Measurements from ENCODE around the gene ZNF438. TPM values are rescaled to one million over a fixed set of nuclear protein-coding genes. Genes with fewer than 3 reads are reported as not detected.
A peak's percentile ranks its signal among the peaks of the same experiment; 100 is the strongest.

Gene ZNF438
- total and polyA plus RNA-seq, 11 donors, result 9.0 to 14.7 (median 13.2) TPM

DNA sequence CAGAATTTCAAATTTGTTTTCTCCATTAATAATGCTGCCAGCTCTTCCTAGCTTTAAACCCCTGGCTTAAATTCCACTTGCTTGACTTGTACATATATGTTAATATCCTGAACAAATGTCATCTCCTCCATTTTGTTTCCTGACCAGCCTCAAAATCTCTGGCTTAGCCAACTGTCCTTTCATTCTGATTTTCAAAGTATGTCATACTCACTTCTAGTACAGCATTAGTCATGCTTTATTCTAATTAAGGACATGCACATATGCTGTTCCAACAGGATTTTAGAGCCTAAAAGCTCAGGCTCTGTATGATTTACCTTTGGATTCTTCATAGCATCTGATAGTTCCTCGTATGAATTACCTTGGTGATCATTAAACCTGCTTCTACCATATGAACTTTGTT is 158.3 kb downstream of the ZNF438 start:
- Histone ChIP-seq H3K4me3 (no peak overlapping the region), H3K4me1 (peaks cover 0 to 4% (median 0%) of the 10 kb centered on the region in 12 donors), H3K27me3 (no peaks in the 10 kb centered on the region), H3K27ac (no peak overlapping the region), H3K36me3 (peaks cover 0 to 32% (median 19%) of the 10 kb centered on the region in 9 donors), H3K9me3 (no peaks in the 10 kb centered on the region)
- DNase-seq, result no peak
- intact Hi-C loops (cut with DNase I), result no loop called here
- no peak for TF ChIP-seq CTCF (IDR thresholded peaks at IDR 0.05)
- WGBS, 4 donors, result 81 to 97% (median 95%) methylated on average over 1 of the region's 1 CpG
- ATAC-seq, result peak in 1 of 4 donors; percentile 31

- Histone ChIP-seq H3K4me1 (peaks cover 0 to 5% (median 0%) of the 10 kb centered on the region in 12 donors), H3K36me3 (peaks cover 0 to 21% (median 12%) of the 10 kb centered on the region in 9 donors), H3K9me3 (no peaks in the 10 kb centered on the region), H3K27me3 (no peaks in the 10 kb centered on the region), H3K4me3 (no peak overlapping the region), H3K27ac (peak overlapping the region in 1 of 12 donors; percentile 3)
- no peak for ATAC-seq
- 69 to 83% (median 79%) methylated on average over 2 of the region's 2 CpGs for WGBS, 4 donors
- intact Hi-C loops (cut with DNase I), result no loop called here
- TF ChIP-seq POLR2A (IDR thresholded peaks at IDR 0.05), result no peak
- TF ChIP-seq CTCF (IDR thresholded peaks at IDR 0.05), result no peak
- DNase-seq, result no peak
Observed at GRCh38 chr10:30870896-30871295, 160.8 kb downstream of the ZNF438 start.

DNA sequence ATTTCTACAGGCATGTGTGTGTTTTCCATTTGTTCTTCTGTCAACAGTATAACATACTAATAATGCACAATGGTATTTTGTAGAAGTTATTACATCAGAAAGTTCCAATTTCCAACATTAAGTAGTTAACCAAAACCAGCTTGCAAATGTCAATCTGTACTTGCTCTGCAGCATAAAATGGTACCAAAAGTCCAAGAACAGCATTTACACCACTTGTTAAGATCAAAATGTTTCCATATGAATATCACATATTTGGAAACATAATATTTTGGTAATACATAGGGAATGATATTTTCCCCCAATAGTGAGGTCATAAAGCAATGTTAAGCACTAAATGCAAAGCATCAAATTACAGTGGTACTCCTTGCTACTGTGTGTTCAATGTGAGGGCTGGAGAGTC is 162.1 kb downstream of the ZNF438 start:
- peaks cover 0 to 16% (median 0%) of the 10 kb centered on the region in 12 donors for H3K4me1 ChIP-seq
- TF ChIP-seq POLR2A (IDR thresholded peaks at IDR 0.05) (no peak), CTCF (IDR thresholded peaks at IDR 0.05) (no peak)
- intact Hi-C loops (cut with DNase I), result no loop called here

DNA sequence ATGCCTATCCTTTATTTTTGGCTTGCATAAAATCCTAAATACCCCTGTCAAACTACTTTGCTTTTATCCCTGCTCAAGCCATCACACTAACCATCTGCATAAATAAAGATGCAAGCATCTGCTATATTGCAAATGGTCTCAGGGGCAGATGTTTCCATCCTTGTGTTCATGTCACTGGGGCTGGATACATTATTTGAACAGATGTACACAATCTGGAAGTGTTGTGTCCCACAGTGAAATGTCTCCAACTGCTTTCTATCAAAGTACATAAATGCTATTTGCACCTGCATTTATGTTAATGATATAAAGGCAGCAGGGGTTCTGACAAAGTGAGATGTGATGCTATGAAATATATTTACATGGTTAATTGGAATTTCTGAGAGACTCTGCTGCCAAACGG is 163.1 kb downstream of the ZNF438 start:
- Histone ChIP-seq H3K36me3 (peaks cover 0 to 8% (median 0%) of the 10 kb centered on the region in 9 donors), H3K4me1 (peaks cover 0 to 26% (median 0%) of the 10 kb centered on the region in 12 donors), H3K27me3 (no peaks in the 10 kb centered on the region), H3K27ac (no peak overlapping the region), H3K9me3 (no peaks in the 10 kb centered on the region), H3K4me3 (no peak overlapping the region)
- ATAC-seq (no peak), DNase-seq (no peak)
- WGBS, 4 donors, result 82 to 92% (median 90%) methylated on average over 1 of the region's 1 CpG
- TF ChIP-seq POLR2A (IDR thresholded peaks at IDR 0.05), result no peak
- TF ChIP-seq CTCF (IDR thresholded peaks at IDR 0.05), result no peak
- intact Hi-C loops (cut with DNase I), result no loop called here

More for the DNA sequence above, 162.1 kb downstream of the ZNF438 start:
- Histone ChIP-seq H3K27ac (no peak overlapping the region), H3K27me3 (no peaks in the 10 kb centered on the region), H3K9me3 (no peaks in the 10 kb centered on the region), H3K4me3 (no peak overlapping the region), H3K36me3 (peaks cover 0 to 9% (median 0%) of the 10 kb centered on the region in 9 donors)
- no peak for DNase-seq
- no peak for ATAC-seq
